HUES48 (cell line): ENCODE data around the gene GLI2.
A peak's percentile ranks its signal among the peaks of the same experiment; 100 is the strongest.

Experiments used
- H3K27ac ChIP-seq: one replicate; pipeline ENCODE4 v1.7.0; 2013; ENCODE audit warnings: low read depth, low read length, inconsistent platforms
- H3K27me3 ChIP-seq: 2 replicates; pipeline ENCODE4 v1.6.1; 2013; ENCODE audit warnings: mild to moderate bottlenecking, low read length; ENCODE audit not compliant: control insufficient read depth, insufficient read depth
- H3K36me3 ChIP-seq: 2 replicates; pipeline ENCODE4 v1.6.1; 2013; ENCODE audit warnings: low read length; ENCODE audit not compliant: control insufficient read depth, insufficient read depth
- H3K4me1 ChIP-seq: 2 replicates; pipeline ENCODE4 v1.6.1; 2013; ENCODE audit warnings: mild to moderate bottlenecking, low read length; ENCODE audit not compliant: control insufficient read depth, insufficient read depth
- H3K4me3 ChIP-seq: 2 replicates; pipeline ENCODE4 v1.5.1; 2013; ENCODE audit warnings: mild to moderate bottlenecking, low read depth, low read length
- H3K9ac ChIP-seq: 2 replicates; pipeline ENCODE4 v1.6.1; 2013; ENCODE audit warnings: mild to moderate bottlenecking, low read depth, low read length, moderate library complexity
- H3K9me3 ChIP-seq: 2 replicates; pipeline ENCODE4 v1.6.1; 2013; ENCODE audit warnings: low read length; ENCODE audit not compliant: control insufficient read depth, insufficient read depth

GLI2 gene

DNA sequence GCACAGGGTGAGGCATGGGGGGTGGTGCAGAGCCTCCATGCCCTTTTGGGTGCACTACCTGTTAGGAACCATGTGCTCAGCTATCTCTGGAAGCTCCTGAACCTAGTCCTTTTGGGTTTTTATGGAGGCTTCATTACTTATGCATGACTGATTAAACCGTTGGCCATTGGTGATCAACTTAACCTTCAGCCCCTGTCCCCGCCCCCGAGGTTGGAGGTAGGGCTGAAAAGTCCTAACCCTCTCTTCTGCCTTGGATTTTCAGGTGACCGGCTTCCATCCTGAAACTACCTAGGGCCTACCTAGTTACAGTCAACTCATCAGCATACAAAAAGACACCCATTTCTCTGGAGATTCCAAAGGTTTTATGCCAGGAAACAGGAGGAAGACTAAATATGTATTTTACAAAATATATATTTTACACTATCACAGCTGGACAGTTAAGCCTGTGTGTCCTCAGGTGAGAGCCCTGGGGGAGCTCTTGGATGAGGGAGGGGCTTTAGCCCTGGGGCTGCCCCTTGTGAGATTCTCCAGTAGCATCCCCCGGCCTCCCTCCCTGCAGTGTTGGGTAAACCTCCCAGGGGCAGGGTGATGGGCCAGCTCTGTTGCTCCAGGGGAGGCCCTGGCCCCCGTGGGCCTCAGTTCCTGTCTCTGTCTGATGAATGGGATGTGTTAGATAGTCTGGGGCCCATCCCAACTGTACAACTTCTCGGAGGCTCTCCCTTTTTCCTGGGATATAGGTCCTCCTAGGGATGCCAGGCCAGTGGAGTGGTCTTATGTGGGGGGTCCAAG, 24.1 kb downstream of the GLI2 start:
- H3K4me1 ChIP-seq, result peaks cover 38% of the 10 kb centered on the region
- no peaks in the 10 kb centered on the region for H3K27me3 ChIP-seq
- no peak overlapping the region for H3K27ac ChIP-seq
- no peak overlapping the region for H3K4me3 ChIP-seq
- H3K9ac ChIP-seq, result no peak overlapping the region
- no peaks in the 10 kb centered on the region; the same call in 1 of the 2 replicates for H3K36me3 ChIP-seq
- no peaks in the 10 kb centered on the region for H3K9me3 ChIP-seq

DNA sequence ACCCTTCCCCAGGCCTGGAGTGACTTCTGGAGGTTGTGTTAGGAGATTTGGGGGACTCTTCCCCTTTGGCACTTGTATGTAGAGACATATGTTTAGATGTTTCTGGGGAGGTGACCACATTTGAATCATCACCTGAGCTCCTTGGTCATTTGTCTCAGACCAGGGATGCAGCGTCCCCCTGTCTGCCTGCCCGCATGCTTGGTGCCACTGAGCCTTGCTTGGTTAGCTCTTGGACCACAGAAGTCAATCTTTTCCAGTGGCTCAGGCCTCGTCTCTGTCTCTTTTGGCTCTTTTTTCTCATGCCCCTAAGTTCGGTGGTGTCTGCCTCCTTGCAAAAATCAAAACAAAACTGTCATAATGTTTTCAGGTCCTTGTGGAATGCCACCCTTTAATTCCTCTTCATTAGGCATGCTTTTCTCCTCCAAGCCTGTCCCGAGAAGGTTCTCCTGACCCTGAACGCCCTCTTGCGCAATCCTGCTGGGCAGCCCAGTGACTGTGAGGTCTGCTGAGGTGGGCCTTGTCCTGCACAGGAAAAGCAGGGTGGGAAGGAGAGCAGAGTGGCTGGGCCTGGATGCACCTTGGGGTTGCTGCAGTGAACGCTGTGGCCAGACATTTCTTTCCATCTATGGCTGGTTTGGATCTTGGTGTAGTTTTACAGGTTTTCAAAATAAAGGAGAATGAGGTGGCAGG, 24.9 kb downstream of the GLI2 start:
- Histone ChIP-seq H3K27me3 (no peaks in the 10 kb centered on the region), H3K4me1 (peaks cover 46% of the 10 kb centered on the region), H3K9ac (no peak overlapping the region), H3K36me3 (no peaks in the 10 kb centered on the region; the same call in 1 of the 2 replicates), H3K9me3 (no peaks in the 10 kb centered on the region), H3K4me3 (no peak overlapping the region), H3K27ac (no peak overlapping the region)

DNA sequence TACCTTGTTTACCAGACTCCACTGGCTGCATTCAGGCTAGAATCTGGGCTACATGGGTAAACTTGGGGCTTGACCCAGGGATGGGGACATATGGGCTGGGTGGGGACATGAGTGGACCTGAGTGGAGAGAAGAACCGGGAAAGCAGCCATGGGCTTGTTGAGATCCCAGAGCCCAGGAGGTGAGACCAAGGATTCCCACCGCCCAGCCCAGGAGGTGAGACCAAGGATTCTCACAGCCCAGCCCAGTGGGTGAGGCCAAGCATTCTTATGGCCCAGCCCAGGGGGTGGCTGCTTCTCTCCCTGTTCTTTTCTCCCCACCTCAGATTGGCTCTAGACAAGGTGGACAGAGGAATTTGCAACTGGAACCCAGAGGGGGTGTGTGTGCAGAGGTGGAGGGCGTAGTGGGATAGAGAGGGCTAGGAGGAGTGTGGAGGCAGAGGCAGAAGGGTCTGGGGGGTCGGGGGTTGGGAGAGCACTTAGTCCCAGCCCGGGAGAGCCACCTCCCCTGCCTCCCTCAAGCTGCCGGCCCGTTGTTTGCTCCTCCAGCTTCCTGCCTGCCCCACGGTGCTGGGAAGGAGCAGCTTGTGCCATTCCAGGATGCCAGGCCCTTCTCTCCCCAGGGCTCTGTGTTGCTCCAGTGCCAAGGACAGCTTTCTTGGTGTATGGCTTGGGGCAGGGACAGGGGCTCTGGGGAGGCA, 25.6 kb downstream of the GLI2 start:
- Histone ChIP-seq H3K4me3 (no peak overlapping the region), H3K27me3 (no peaks in the 10 kb centered on the region), H3K9me3 (no peaks in the 10 kb centered on the region), H3K9ac (no peak overlapping the region), H3K27ac (no peak overlapping the region), H3K36me3 (no peaks in the 10 kb centered on the region; the same call in 1 of the 2 replicates), H3K4me1 (peaks cover 53% of the 10 kb centered on the region)

DNA sequence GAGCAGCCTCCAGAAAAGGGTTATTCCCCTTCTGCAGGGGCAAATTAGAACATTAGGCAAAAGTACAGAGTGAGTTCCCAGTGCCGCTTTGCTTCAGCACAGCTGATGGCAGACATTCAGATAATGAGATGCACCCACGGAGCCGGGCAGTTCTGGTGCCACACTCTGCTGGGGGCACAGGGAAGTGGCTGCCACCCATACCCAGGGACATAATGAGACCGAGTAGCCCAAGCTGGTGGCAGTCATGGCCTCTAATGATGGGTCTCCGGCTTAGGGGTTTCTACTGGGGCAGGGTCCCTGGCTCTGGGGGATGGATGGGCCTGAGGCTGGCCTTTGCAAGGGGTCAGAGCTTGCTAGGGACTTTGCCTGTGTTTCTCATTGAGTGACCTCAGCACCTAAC, 26.2 kb downstream of the GLI2 start:
- H3K36me3 ChIP-seq, result no peaks in the 10 kb centered on the region; the same call in 1 of the 2 replicates
- no peak overlapping the region for H3K4me3 ChIP-seq
- H3K9ac ChIP-seq, result no peak overlapping the region
- H3K27ac ChIP-seq, result no peak overlapping the region
- peaks cover 56% of the 10 kb centered on the region for H3K4me1 ChIP-seq
- no peaks in the 10 kb centered on the region for H3K9me3 ChIP-seq
- H3K27me3 ChIP-seq, result no peaks in the 10 kb centered on the region

DNA sequence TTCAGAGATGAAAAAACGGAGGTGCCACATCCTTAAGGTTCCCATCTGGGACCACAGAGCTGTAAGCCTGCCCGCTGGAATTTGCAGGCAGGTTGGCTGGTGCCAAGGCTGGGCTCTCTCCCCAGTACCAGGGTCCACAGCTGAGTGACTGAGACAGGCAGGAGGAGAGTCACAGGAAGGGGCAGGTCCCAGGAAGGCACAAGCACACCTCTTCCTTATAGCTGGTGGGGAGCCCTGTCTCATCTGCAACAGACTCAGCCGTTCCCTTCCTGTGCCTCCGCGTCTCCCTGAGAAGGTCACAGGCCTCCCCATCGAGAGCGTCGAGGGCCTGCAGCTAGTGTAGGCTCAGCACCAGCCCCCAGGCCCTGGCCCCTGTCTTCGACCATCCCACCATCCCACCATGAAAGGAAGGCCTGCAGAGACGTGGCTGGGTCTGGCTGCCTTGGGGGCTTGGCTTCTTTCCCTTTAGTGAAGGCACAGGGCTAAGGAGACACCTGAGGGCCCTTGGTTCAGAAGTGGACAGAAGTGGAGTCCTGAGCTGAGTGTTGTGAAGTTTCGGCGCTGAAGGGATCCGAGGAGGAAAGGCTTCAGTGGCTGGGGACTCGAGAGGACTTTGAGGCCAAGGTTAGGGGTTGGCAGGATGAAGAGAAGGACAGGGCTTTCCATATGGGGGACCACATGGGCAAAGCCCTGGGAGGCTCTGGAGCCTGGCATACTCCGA, 26.8 kb downstream of the GLI2 start:
- H3K27ac ChIP-seq, result no peak overlapping the region
- no peak overlapping the region for H3K4me3 ChIP-seq
- peaks cover 56% of the 10 kb centered on the region for H3K4me1 ChIP-seq
- H3K9ac ChIP-seq, result no peak overlapping the region
- H3K9me3 ChIP-seq, result no peaks in the 10 kb centered on the region
- no peaks in the 10 kb centered on the region for H3K27me3 ChIP-seq
- H3K36me3 ChIP-seq, result no peaks in the 10 kb centered on the region; the same call in 1 of the 2 replicates

DNA sequence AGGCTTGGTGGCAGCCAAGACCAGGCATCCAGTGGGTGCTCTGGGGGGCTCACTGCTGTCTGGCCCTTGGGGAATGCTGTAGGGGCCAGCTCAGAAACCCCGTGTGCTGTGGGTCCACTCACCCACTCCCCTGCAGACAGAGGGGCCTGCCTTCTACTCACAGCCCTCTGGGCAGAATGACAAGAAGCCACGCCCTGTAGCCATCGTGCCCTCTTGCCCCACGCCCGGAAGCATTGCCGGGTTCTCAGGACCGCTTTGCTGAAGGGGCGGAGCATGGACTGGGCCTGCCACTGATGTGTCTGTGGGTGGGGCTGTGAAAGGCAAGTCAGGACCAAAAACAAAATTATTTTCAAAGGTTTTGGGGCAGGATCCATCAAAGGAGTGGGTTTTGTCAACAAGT, 27.8 kb downstream of the GLI2 start:
- Histone ChIP-seq H3K27me3 (no peaks in the 10 kb centered on the region), H3K4me3 (no peak overlapping the region), H3K9me3 (no peaks in the 10 kb centered on the region), H3K4me1 (peaks cover 45% of the 10 kb centered on the region), H3K27ac (no peak overlapping the region), H3K36me3 (no peaks in the 10 kb centered on the region; the same call in 1 of the 2 replicates), H3K9ac (no peak overlapping the region)

DNA sequence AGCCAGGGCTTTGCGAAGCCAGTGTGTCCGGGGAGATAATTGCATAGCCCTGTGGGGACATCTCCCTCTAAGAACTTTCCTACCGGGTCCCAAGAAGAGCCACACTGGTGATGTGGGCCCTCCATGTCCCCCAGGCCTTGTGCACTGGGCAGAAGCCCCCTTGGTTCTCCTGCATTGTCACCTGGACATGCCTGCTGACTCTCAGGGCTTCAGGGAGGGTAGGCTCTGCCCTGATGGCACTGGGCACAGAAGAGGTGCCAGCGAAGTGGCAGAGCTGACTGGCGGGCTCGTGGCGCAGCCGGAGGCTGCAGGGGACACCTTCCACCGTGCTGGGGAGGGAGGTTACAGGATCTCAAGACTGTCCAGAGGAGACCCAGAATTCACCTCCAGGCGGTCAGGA, 28.3 kb downstream of the GLI2 start:
- no peaks in the 10 kb centered on the region; the same call in 1 of the 2 replicates for H3K36me3 ChIP-seq
- no peaks in the 10 kb centered on the region for H3K9me3 ChIP-seq
- no peak overlapping the region for H3K4me3 ChIP-seq
- peaks cover 41% of the 10 kb centered on the region for H3K4me1 ChIP-seq
- no peak overlapping the region for H3K9ac ChIP-seq
- H3K27ac ChIP-seq, result no peak overlapping the region
- H3K27me3 ChIP-seq, result no peaks in the 10 kb centered on the region

DNA sequence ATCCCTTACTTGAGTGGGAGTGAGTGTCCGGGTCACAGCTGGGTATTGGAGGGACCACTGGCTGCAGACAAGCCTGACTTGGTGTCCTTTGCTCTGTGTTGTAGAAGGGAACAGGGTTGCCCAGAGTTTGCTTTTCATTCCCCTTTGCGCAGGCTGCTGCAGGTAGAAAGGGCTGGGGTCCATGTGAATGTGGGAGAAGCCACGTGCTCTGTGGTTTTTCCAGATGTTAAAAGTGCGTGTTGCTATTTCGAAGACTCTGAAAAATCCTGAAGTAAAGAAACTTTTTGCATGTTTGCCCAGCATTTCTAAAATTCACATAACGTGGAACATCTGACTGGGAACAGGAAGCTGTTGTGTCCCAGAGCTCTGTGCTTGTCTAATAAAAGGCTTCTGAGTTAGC, 28.8 kb downstream of the GLI2 start:
- H3K4me1 ChIP-seq, result peaks cover 36% of the 10 kb centered on the region

DNA sequence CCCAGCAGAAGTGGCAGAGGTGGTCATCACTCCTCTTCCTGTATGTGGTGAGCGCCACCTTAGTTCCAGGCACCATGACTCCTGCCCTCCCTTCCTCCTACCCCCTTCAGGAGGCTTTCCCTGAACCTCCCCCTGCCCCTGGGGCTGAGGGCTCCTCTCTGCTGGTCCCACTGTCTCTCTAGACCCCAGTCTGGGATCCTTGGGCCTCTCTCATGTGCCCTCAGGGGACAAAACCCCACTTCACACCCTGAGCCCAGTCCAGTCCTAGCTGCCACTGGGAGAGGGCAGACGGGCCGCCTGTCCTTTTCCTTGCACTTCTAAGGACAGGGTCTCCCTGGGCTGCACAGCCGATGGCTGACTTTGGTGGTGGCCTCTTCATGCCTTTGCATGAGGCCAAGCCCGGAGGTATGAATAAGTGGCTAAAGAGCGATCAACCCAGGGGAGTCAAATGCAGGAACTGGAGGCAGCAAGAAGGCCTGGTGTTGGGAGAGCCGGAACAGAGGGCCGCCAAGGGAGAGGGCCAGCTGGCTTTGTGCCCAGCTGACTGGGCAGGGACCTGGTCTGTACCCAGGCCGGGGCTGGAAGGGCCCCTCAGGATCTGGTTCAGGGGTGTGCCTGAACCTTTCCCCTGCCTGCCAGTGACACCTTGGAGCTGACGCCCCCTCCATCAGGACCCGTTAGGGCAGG, 29.5 kb downstream of the GLI2 start:
- no peaks in the 10 kb centered on the region for H3K9me3 ChIP-seq
- peaks cover 30% of the 10 kb centered on the region for H3K4me1 ChIP-seq
- no peak overlapping the region for H3K9ac ChIP-seq
- no peaks in the 10 kb centered on the region for H3K36me3 ChIP-seq
- H3K27ac ChIP-seq, result peak overlapping the region; percentile 63
- H3K4me3 ChIP-seq, result no peak overlapping the region
- H3K27me3 ChIP-seq, result no peaks in the 10 kb centered on the region

More for the DNA sequence above, 28.8 kb downstream of the GLI2 start:
- no peaks in the 10 kb centered on the region for H3K9me3 ChIP-seq
- no peaks in the 10 kb centered on the region for H3K27me3 ChIP-seq
- H3K36me3 ChIP-seq, result no peaks in the 10 kb centered on the region
- no peak overlapping the region for H3K9ac ChIP-seq
- no peak overlapping the region for H3K4me3 ChIP-seq
- H3K27ac ChIP-seq, result no peak overlapping the region
